Lower lobe of right lung (tissue), 2 donors: ENCODE results near the gene ZDHHC17. TPM values are rescaled to one million over a fixed set of nuclear protein-coding genes. Genes with fewer than 3 reads are reported as not detected.

Source experiments
- ATAC-seq, 2 donors: fragments of 200-7000 bp; cut with Tn5 transposase; one replicate each; pipeline ENCODE4 v1.9.1; 2020 to 2022; ENCODE audit warnings: mild to moderate bottlenecking in 2 of 2, moderate library complexity in 2 of 2
- DNase-seq: peaks from one replicate; pipeline ENCODE4 v3.0.0-alpha.2; 2020
- H3K27ac ChIP-seq: fragments of 200-600 bp; one replicate; pipeline ENCODE4 v1.8.0; 2022
- H3K27me3 ChIP-seq: fragments of 200-600 bp; one replicate; pipeline ENCODE4 v1.8.0; 2022; ENCODE audit warnings: low read depth
- H3K36me3 ChIP-seq: fragments of 200-600 bp; one replicate; pipeline ENCODE4 v1.8.0; 2022; ENCODE audit warnings: mild to moderate bottlenecking
- H3K4me1 ChIP-seq: fragments of 200-600 bp; one replicate; pipeline ENCODE4 v1.8.0; 2022
- H3K4me3 ChIP-seq: fragments of 200-600 bp; one replicate; pipeline ENCODE4 v1.8.0; 2022; ENCODE audit warnings: mild to moderate bottlenecking
- H3K9me3 ChIP-seq: fragments of 200-600 bp; one replicate; pipeline ENCODE4 v1.8.0; 2022
- CTCF ChIP-seq: fragments of 200-600 bp; IDR thresholded peaks from one replicate; pipeline ENCODE4 v1.8.0; 2022; ENCODE audit warnings: antibody characterized with exemption, mild to moderate bottlenecking
- intact Hi-C: fragments of 100-400 bp; cut with DNase I; formaldehyde crosslinking; loops from one replicate; pipeline ENCODE4 v1.11.0; 2022
- total RNA-seq: library from RNA; stranded (reverse); fragmentation: NEBNext Ultra II Directional; extraction: Animal tissue kit (Norgen Biotek cat#: 25700); gene quantifications from one replicate; pipeline ENCODE4 v1.2.1, GENCODE V29; 2021
- donor health status: DM: no; HTN: yes; CAD: no; lungs with severe emphysema.

Gene ZDHHC17
- total RNA-seq, 1 donor from 2014 or later, result 27.9 TPM

- no peak for TF ChIP-seq CTCF
- Histone ChIP-seq H3K36me3 (peaks cover 13% of the 10 kb centered on the region), H3K27me3 (no peaks in the 10 kb centered on the region), H3K4me1 (no peaks in the 10 kb centered on the region), H3K27ac (no peak overlapping the region), H3K4me3 (no peak overlapping the region), H3K9me3 (no peaks in the 10 kb centered on the region)
- ATAC-seq (no peak), DNase-seq (no peak)
- intact Hi-C loops, result no loop called here
Measured at GRCh38 chr12:76864791-76865400, 101.0 kb downstream of the ZDHHC17 start.

- no peak for TF ChIP-seq CTCF
- ATAC-seq (no peak), DNase-seq (no peak)
- H3K27ac ChIP-seq, result no peak overlapping the region
- H3K9me3 ChIP-seq, result no peaks in the 10 kb centered on the region
- H3K27me3 ChIP-seq, result no peaks in the 10 kb centered on the region
- H3K36me3 ChIP-seq, result peaks cover 7% of the 10 kb centered on the region
- no peak overlapping the region for H3K4me3 ChIP-seq
- no peaks in the 10 kb centered on the region for H3K4me1 ChIP-seq
- intact Hi-C loops, result no loop called here
Measured at GRCh38 chr12:76866151-76866567, 102.2 kb downstream of the ZDHHC17 start.

GRCh38 chr12:76866726-76867125 is 102.8 kb downstream of the ZDHHC17 start:
- no peak for TF ChIP-seq CTCF
- no peak overlapping the region for H3K4me3 ChIP-seq
- no peaks in the 10 kb centered on the region for H3K4me1 ChIP-seq
- DNase-seq (no peak), ATAC-seq (no peak)
- peaks cover 5% of the 10 kb centered on the region for H3K36me3 ChIP-seq
- intact Hi-C loops, result no loop called here
- H3K9me3 ChIP-seq, result no peaks in the 10 kb centered on the region
- no peak overlapping the region for H3K27ac ChIP-seq
- no peaks in the 10 kb centered on the region for H3K27me3 ChIP-seq

GRCh38 chr12:76871082-76871481 is 107.2 kb downstream of the ZDHHC17 start:
- no peak for ATAC-seq

GRCh38 chr12:76871742-76872141 is 107.8 kb downstream of the ZDHHC17 start:
- TF ChIP-seq CTCF, result no peak
- Histone ChIP-seq H3K4me3 (no peak overlapping the region), H3K36me3 (no peaks in the 10 kb centered on the region), H3K27ac (no peak overlapping the region), H3K27me3 (no peaks in the 10 kb centered on the region), H3K4me1 (no peaks in the 10 kb centered on the region), H3K9me3 (no peaks in the 10 kb centered on the region)
- ATAC-seq, result no peak
- no peak for DNase-seq
- intact Hi-C loops, result no loop called here

More at GRCh38 chr12:76871082-76871481, 107.2 kb downstream of the ZDHHC17 start:
- H3K4me3 ChIP-seq, result no peak overlapping the region
- TF ChIP-seq CTCF, result no peak
- no peak for DNase-seq
- H3K4me1 ChIP-seq, result no peaks in the 10 kb centered on the region
- no peak overlapping the region for H3K27ac ChIP-seq
- H3K36me3 ChIP-seq, result no peaks in the 10 kb centered on the region
- no peaks in the 10 kb centered on the region for H3K9me3 ChIP-seq
- H3K27me3 ChIP-seq, result no peaks in the 10 kb centered on the region
- intact Hi-C loops, result no loop called here
